Measurements from ENCODE around the gene ZNF710. TPM values are rescaled to one million over a fixed set of nuclear protein-coding genes. Genes with fewer than 3 reads are reported as not detected.

ZNF710 gene
- total and polyA plus RNA-seq, 9 of the 15 experiments (the other 6 are each of a cell fraction or from before 2014, with no cell fraction given) = 0.56 to 14.2 (median 5.2) TPM

DNA sequence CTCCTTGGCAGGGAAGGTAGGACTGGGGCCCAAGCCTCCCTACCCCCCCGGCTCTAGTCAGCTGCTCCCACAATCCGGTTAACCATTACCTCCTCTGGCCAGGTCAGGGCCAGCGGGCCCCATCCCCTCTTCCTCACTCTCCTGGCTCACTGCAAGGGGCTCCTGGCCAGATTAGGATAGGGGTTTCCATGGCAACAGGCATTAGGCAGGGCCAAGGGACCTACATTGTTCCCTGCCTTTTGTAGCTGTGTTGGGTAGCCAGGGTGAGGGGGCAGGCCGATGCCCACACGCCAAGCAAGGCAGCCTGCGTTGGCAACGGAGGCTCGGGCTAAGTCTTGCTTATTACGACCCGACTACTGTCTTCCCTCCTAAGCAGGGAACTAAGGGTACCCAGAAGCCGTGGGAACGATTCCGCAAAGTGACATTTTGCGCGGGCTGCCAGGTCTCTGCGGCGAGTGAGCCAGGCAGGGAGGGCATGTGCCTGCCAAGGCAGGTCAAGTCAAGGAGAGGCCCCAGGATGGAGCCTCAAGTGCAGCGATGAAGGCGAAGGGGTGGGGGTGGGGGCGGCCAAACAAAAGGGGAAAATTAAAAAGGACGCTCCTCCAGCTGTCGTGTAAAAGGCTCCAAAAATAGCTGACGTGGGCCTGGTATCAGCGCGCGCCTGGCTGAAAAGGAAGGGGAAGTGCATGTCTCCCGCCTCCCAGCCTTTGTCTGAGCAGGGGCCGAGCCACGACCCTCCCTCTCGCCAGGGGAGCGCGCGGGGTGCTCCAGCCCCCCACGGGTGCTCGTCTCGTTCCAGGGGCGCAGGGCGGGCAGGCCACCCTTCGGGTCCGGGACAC lies 100.2 kb downstream of the ZNF710 start (continued):
- TF ChIP-seq ZBTB2 (IDR thresholded peaks at IDR 0.05) = peak; percentile 41; the same call in 1 of the 2 replicates
- no peak for TF ChIP-seq NR2C1 (IDR thresholded peaks at IDR 0.05)
- TF ChIP-seq NR2C1 (tag; IDR thresholded peaks at IDR 0.05) = no peak
- TF ChIP-seq SIX5 (IDR thresholded peaks at IDR 0.05; ENCODE audit: borderline replicate concordance in 1 of 2, insufficient read depth in 1 of 2, low read depth in 1 of 2, low read length in 2 of 2) = no peak
- TF ChIP-seq, protein P1, sequence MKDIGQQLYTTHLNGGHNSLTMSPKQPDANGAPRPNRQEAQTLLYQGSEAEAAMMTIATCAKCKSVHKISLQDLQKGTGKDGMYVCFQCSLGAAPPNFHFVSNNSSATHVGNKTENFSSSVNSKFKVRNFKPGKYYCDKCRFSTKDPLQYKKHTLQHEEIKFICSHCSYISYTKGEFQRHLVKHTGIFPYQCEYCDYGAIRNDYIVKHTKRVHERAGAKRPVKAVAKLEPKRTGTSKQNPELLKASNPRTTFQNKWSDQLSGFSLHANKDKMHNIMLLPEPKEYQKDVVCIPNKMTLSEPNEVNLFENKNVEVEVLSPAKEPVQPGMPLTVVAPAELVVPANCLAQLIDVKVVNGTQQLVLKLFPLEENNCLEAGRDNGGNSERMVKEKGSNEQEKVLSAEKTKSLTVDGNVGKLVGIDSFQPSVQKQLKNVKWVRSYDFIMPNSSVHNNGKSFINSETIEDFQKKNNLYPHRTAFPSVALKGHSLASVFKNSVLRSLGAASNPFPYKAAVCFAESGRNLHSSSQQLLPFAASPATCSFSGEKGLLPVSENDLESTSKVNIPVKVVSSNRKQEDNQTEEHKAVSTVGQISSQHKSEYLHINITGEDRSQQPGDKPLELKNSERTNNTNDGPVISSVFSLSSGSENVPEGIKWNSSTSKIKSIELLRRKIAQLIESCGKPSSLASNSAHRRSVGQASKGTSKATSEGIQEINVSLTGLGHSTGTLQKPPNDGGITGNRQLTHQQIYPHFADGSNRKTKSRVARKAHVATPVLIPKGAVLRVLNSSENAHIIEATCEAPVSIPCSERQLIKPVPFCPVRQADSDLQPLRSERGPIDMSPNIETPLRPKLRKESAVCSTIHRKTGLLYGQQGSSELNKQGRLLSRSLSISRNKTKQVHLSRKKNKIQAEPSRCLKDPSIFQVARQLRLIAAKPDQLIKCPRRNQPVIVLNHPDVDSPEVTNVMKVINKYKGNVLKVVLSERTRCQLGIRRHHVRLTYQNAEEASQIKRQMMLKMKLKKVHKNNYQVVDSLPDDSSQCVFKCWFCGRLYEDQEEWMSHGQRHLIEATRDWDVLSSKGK (CRISPR knock-in tag; IDR thresholded peaks at IDR 0.05) = no peak
- TF ChIP-seq TCF3 (CRISPR knock-in tag; IDR thresholded peaks at IDR 0.05) = no peak
- TF ChIP-seq POLR3G (IDR thresholded peaks at IDR 0.05; ENCODE audit: extremely low read depth, insufficient read length, insufficient replicate concordance) = no peak
- TF ChIP-seq MCM2 (IDR thresholded peaks at IDR 0.05; ENCODE audit: low read depth) = no peak
- TF ChIP-seq, protein P2, sequence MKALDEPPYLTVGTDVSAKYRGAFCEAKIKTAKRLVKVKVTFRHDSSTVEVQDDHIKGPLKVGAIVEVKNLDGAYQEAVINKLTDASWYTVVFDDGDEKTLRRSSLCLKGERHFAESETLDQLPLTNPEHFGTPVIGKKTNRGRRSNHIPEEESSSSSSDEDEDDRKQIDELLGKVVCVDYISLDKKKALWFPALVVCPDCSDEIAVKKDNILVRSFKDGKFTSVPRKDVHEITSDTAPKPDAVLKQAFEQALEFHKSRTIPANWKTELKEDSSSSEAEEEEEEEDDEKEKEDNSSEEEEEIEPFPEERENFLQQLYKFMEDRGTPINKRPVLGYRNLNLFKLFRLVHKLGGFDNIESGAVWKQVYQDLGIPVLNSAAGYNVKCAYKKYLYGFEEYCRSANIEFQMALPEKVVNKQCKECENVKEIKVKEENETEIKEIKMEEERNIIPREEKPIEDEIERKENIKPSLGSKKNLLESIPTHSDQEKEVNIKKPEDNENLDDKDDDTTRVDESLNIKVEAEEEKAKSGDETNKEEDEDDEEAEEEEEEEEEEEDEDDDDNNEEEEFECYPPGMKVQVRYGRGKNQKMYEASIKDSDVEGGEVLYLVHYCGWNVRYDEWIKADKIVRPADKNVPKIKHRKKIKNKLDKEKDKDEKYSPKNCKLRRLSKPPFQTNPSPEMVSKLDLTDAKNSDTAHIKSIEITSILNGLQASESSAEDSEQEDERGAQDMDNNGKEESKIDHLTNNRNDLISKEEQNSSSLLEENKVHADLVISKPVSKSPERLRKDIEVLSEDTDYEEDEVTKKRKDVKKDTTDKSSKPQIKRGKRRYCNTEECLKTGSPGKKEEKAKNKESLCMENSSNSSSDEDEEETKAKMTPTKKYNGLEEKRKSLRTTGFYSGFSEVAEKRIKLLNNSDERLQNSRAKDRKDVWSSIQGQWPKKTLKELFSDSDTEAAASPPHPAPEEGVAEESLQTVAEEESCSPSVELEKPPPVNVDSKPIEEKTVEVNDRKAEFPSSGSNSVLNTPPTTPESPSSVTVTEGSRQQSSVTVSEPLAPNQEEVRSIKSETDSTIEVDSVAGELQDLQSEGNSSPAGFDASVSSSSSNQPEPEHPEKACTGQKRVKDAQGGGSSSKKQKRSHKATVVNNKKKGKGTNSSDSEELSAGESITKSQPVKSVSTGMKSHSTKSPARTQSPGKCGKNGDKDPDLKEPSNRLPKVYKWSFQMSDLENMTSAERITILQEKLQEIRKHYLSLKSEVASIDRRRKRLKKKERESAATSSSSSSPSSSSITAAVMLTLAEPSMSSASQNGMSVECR (CRISPR knock-in tag; IDR thresholded peaks at IDR 0.05) = no peak
- TF ChIP-seq NFE2 (IDR thresholded peaks at IDR 0.05; ENCODE audit: low read depth) = peak; percentile 48; the same call in 1 of the 2 replicates
- TF ChIP-seq ZZZ3 (IDR thresholded peaks at IDR 0.05) = no peak
- no peak for TF ChIP-seq CHD1 (IDR thresholded peaks at IDR 0.05; ENCODE audit: low read length)
- no peak for TF ChIP-seq TFAM (CRISPR knock-in tag; conservative IDR thresholded peaks at IDR 0.05)
- no peak for TF ChIP-seq HDAC3 (IDR thresholded peaks at IDR 0.05; ENCODE audit: borderline replicate concordance, partially characterized antibody)
- TF ChIP-seq GATA2 (CRISPR knock-in tag; IDR thresholded peaks at IDR 0.05) = no peak
- no peak for TF ChIP-seq YBX1 (IDR thresholded peaks at IDR 0.05)
- TF ChIP-seq RFX1 (IDR thresholded peaks at IDR 0.05) = peak; percentile 91
- no peak for TF ChIP-seq ZNF699 (CRISPR knock-in tag; IDR thresholded peaks at IDR 0.05; ENCODE audit: insufficient replicate concordance)
- TF ChIP-seq ZNF696 (CRISPR knock-in tag; conservative IDR thresholded peaks at IDR 0.05) = no peak

Measured in K562 (cell line).